ENCODE results near the gene MAMSTR.

- TF ChIP-seq CTCF (IDR thresholded peaks at IDR 0.05) (no peak), POLR2AphosphoS5 (IDR thresholded peaks at IDR 0.05) (no peak), POLR2A (IDR thresholded peaks at IDR 0.05) (no peak), EP300 (IDR thresholded peaks at IDR 0.05) (no peak)
These were observed 7.0 kb upstream of the MAMSTR start for GRCh38 chr19:48726556-48726955.
